Lower leg skin (tissue), 3 donors: ENCODE results near the gene LRP6.

Experiments used
- POLR2A ChIP-seq, 2 donors: fragments of 450-650 bp; IDR thresholded peaks; one replicate each; pipeline ENCODE4 v1.6.1; 2016 to 2017; ENCODE audit warnings: antibody characterized with exemption in 2 of 2, mild to moderate bottlenecking in 1 of 2, moderate library complexity in 1 of 2
- TF ChIP-seq, protein P1 (sequence below), 3 donors: fragments of 450-650 bp; IDR thresholded peaks; one replicate each; pipeline ENCODE4 v1.5.1; 2016; ENCODE audit warnings: antibody characterized with exemption in 3 of 3, mild to moderate bottlenecking in 3 of 3, moderate library complexity in 2 of 3

DNA sequence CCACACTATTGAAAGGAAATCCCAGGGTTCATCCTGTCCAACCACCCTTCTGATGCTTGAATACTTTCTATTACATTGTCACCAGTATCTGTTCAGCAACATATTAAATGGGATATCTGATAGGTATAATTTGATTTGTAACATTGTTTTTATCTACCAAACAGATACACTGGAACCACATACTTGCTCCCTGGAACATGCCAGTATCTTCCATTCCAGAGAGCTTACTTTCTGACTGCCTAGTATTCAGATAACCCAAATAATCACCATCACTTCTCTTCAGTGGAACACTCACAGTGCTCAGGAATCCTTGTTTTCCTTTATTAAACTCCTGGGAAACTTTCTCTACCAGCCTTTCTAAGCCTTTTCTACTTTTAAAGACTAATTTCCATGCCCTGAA is 19.3 kb downstream of the LRP6 start:
- TF ChIP-seq, protein P1, sequence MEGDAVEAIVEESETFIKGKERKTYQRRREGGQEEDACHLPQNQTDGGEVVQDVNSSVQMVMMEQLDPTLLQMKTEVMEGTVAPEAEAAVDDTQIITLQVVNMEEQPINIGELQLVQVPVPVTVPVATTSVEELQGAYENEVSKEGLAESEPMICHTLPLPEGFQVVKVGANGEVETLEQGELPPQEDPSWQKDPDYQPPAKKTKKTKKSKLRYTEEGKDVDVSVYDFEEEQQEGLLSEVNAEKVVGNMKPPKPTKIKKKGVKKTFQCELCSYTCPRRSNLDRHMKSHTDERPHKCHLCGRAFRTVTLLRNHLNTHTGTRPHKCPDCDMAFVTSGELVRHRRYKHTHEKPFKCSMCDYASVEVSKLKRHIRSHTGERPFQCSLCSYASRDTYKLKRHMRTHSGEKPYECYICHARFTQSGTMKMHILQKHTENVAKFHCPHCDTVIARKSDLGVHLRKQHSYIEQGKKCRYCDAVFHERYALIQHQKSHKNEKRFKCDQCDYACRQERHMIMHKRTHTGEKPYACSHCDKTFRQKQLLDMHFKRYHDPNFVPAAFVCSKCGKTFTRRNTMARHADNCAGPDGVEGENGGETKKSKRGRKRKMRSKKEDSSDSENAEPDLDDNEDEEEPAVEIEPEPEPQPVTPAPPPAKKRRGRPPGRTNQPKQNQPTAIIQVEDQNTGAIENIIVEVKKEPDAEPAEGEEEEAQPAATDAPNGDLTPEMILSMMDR (IDR thresholded peaks at IDR 0.05) = no peak
- TF ChIP-seq POLR2A (IDR thresholded peaks at IDR 0.05) = no peak
